Neural cell (in vitro differentiated cells): ENCODE data around the gene ASNSD1.

Experiments
- EP300 ChIP-seq: fragments of 450-650 bp; conservative IDR thresholded peaks from 2 replicates; pipeline ENCODE4 v1.6.1; 2014; ENCODE audit warnings: antibody characterized with exemption, mild to moderate bottlenecking, moderate library complexity; ENCODE audit not compliant: poor library complexity, severe bottlenecking
- TAF1 ChIP-seq: IDR thresholded peaks from 2 replicates; pipeline ENCODE4 v1.6.1; 2012; ENCODE audit warnings: low read depth

GRCh38 chr2:189635353-189635752 lies 25.9 kb upstream of the ASNSD1 start:
- no peak for TF ChIP-seq TAF1
- no peak for TF ChIP-seq EP300
